Measurements from ENCODE around the gene TOM1L2.

The TOM1L2 gene

DNA sequence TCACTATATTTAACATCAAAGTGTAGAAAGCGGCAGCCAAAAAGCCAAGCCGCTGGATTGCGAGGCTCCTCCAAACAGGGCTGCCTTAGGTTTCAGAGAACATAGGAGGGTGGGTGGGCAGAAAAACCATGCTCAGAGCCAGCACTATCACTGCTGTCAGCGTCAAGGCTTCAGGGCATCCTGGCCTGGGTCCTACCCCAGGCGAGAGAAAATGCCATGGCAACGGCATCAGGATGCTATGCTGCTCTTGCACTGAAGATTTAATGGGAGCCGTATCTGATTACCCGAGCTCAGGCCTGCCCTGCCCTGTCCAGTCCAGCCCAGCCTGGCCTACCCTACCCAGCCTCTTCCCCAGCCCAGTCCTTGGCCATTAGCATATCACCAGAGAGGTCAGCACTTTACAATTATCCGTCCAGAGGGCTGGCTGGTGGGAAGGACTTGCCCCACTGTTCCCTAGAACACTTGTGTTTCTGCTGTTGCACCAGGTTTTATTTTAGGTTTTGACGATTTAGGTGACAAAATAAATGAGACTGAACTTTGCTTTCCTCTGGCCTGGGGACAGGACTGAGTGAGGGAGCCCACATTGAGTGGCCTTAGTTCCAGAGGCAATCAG lies 61.1 kb downstream of the TOM1L2 start:
- H3K4me3 ChIP-seq (ENCODE audit: low read depth, low read length): no peak overlapping the region
- no peak for DNase-seq (ENCODE audit: low read depth)
- TF ChIP-seq, protein P1, sequence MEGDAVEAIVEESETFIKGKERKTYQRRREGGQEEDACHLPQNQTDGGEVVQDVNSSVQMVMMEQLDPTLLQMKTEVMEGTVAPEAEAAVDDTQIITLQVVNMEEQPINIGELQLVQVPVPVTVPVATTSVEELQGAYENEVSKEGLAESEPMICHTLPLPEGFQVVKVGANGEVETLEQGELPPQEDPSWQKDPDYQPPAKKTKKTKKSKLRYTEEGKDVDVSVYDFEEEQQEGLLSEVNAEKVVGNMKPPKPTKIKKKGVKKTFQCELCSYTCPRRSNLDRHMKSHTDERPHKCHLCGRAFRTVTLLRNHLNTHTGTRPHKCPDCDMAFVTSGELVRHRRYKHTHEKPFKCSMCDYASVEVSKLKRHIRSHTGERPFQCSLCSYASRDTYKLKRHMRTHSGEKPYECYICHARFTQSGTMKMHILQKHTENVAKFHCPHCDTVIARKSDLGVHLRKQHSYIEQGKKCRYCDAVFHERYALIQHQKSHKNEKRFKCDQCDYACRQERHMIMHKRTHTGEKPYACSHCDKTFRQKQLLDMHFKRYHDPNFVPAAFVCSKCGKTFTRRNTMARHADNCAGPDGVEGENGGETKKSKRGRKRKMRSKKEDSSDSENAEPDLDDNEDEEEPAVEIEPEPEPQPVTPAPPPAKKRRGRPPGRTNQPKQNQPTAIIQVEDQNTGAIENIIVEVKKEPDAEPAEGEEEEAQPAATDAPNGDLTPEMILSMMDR (IDR thresholded peaks at IDR 0.05; ENCODE audit: control insufficient read depth, extremely low read depth, insufficient read depth): no peak

DNA sequence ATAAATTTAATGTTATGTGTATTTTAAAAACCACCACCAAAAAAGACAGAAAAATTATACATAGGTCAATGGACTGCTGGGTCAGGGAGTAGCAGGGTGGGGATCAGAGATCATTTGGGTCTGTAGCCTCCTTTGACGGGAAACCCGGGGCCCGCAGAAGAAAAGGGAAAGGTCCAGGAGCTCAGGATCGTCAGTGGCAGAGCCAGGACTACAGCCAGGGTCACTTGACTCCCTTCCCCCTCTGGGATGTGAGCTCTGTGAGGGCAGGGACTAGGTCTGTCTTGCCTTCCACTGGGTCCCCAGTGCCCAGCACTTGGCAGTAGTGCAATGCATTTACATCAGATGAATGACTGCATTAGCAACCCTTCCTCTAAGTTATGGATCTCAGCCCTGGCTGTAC lies 62.1 kb downstream of the TOM1L2 start:
- no peak overlapping the region for H3K4me3 ChIP-seq (ENCODE audit: low read depth, low read length)
- TF ChIP-seq, protein P1 (IDR thresholded peaks at IDR 0.05; ENCODE audit: control insufficient read depth, extremely low read depth, insufficient read depth): no peak
- DNase-seq (ENCODE audit: low read depth): no peak

DNA sequence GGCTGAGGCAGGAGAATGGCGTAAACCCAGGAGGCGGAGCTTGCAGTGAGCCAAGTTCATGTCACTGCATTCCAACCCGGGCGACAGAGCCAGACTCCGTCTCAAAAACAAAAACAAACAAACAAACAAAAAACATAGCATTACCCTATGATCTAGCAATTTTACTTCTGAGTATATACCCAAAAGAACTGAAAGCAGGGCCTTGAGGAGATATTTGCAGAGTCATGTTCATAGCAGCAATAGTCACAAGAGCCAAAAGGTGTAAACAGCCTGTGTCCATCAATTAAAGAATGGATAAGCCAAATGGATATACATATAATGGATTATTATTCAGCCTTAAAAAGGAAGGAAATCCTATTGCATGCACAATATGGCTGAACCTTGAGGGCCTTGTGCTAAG lies 63.1 kb downstream of the TOM1L2 start:
- TF ChIP-seq, protein P1 (IDR thresholded peaks at IDR 0.05; ENCODE audit: control insufficient read depth, extremely low read depth, insufficient read depth): no peak
- H3K4me3 ChIP-seq (ENCODE audit: low read depth, low read length): no peak overlapping the region
- no peak for DNase-seq (ENCODE audit: low read depth)

DNA sequence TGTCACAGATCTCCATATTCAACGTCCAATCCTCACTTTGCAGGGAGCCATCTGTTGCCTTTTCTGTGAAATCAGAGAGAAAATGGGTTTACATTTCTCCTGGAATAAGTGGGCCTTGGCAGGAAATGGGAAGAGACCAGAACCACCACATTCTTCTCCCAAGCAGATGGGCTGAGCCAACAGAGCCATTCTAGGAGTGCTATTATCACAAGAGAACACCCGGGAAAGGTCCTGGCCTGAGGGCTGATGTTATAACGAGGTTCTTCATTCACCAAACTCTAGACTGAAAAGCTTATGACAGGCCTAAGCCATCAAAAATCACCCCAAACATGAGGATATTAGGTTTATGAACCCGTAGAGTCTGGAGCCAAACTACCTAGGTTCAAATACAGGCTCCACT lies 64.7 kb downstream of the TOM1L2 start:
- DNase-seq (ENCODE audit: low read depth): no peak
- TF ChIP-seq, protein P1 (IDR thresholded peaks at IDR 0.05; ENCODE audit: control insufficient read depth, extremely low read depth, insufficient read depth): no peak
- H3K4me3 ChIP-seq (ENCODE audit: low read depth, low read length): no peak overlapping the region

DNA sequence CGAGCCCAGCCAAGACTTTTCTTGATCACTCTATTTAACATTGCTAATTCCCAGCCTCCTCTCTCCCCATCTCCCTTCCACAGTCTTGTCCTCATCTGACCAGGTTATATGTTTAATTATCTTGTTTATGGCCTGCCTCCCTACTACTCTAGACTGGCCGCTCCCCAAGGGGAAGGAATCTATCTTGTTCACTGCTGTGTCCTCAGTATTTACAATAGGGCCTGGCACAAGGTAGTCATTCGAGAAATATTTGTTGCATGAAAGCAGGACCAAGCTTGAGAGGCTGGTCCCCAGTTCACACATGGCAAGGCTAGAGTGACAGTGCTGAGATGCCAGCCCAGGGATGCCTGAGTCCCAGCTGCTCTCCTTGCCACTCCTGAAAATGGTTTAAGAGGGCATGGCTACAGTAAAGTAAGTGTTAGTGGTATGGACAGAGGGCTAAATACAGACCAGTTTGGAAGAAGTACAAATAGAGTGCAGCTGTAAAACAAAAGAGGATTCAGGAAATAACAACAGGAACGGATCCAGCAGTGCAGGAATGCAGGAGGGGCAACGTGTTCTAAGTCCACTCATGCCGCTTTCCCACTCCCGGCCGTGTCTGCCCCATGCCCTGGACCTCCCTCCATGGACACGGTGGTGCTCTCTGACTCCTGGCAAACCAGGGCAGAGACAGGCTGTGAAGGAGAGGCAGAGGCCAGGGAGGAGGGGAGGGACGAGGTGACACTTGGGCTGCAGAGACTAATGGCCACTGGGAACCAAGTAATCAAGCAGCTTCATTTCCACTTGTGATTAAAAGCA lies 65.6 kb downstream of the TOM1L2 start:
- DNase-seq (ENCODE audit: low read depth): peak; percentile 34
- TF ChIP-seq, protein P1 (IDR thresholded peaks at IDR 0.05; ENCODE audit: control insufficient read depth, extremely low read depth, insufficient read depth): no peak

DNA sequence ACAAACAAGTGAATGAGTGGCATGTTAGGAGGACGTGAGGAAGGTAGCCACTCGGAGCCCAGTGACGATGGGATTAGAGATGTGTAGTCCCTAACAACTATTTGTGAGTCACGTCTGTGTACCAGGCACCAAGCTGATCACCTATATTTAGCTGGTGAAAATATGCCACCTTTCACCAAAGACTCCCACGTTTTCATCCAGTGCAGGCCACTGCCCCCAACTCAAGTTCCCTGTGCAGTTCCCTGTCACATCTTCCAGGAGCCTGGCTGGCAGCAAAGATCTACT lies 67.2 kb downstream of the TOM1L2 start:
- DNase-seq (ENCODE audit: low read depth): no peak
- H3K4me3 ChIP-seq (ENCODE audit: low read depth, low read length): no peak overlapping the region
- TF ChIP-seq, protein P1 (IDR thresholded peaks at IDR 0.05; ENCODE audit: control insufficient read depth, extremely low read depth, insufficient read depth): no peak

More for the DNA sequence above, 65.6 kb downstream of the TOM1L2 start:
- H3K4me3 ChIP-seq (ENCODE audit: low read depth, low read length): no peak overlapping the region

Data from LNCaP clone FGC (cell line).